Fibroblast of peridontal ligament (primary cell): ENCODE results near the gene CD2.

ENCODE experiments used
- DNase-seq: peaks from one replicate; pipeline ENCODE4 v3.0.0-alpha.2; 2010; ENCODE audit errors: extremely low read depth

CD2 gene

DNA sequence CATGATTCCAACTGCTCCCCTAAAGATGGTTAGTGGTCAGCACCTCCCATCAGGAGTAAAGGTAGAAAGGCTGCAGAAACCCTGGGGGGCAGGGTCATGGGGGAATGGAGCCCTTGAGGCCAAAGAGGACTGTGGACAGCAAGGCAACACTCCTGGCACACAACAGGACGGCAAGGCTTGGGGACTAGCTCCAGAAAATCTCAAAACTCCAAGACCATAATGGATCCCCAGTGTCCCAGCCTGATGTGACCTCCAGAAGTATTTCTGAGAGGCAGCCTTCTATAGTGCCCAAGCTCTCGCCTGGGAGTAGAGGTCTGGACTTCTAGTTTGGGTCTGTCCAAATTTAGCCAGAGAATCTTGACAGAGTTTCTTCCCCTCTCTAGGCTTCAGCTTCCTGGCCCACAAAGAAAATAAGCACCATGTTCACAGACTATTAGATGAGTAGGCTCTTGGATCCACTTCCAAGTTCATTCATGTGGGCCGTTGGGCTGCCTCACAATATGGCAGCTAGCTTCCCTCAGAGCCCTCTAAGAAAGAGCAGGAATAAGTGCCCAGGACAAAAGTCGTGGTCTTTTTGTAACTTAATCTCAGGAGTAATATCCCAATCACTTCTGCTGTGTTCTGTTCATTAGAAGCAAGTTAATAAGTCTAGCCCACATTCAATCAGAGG is 6.9 kb downstream of the CD2 start:
- DNase-seq, result no peak

DNA sequence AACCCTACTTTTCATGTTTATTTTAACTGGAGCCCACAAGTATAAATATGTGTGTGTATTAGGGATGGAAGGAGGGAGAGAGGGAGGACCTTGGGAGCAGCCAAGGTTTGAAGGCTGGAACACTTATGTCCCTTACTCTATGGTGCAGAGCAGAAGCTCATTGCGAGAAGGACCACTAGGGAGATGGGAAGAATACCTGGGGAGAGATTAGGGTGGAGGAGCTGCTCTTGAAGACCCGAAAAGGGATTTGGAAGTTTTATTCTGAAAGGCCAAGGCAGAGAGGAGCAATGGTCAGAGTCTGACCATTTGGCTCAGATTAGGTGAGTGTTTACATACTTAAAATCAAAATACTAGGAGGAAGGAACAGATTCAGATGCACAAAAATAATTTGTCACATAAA is 8.1 kb downstream of the CD2 start:
- DNase-seq, result no peak

GRCh38 chr1:116762781-116763115 is 8.5 kb downstream of the CD2 start:
- no peak for DNase-seq

DNA sequence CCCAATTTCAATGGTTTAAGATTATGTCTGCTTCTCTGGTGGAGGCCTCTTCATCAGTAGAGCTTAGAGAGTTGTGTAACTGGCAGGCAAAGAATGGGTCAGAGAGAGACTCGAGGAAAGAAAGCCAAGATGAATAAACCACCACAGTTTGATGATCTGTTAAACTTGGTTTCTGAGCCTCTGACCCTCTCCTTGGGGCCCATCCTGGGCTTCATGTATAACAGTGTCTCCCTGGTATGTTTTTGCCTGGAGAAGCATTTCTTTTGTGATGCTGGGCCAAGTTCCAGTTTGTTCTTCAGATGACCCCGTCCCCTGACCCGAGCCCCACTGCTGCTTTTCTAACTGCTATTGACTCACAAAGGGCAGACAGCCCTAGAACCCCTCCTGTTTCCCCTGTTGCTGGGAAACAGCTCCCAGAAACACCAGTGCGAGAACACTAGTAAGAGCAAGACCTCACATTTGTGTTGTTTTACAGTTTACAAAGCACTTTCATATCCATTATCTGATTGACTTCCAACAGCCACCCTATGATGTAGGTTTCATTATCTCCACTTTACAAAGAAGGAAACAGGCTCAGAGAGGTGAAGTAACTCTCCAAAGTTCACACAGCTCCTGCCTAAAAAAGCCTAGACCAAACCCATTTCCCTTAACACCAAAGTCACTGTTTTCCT is 9.0 kb downstream of the CD2 start:
- DNase-seq, result no peak

DNA sequence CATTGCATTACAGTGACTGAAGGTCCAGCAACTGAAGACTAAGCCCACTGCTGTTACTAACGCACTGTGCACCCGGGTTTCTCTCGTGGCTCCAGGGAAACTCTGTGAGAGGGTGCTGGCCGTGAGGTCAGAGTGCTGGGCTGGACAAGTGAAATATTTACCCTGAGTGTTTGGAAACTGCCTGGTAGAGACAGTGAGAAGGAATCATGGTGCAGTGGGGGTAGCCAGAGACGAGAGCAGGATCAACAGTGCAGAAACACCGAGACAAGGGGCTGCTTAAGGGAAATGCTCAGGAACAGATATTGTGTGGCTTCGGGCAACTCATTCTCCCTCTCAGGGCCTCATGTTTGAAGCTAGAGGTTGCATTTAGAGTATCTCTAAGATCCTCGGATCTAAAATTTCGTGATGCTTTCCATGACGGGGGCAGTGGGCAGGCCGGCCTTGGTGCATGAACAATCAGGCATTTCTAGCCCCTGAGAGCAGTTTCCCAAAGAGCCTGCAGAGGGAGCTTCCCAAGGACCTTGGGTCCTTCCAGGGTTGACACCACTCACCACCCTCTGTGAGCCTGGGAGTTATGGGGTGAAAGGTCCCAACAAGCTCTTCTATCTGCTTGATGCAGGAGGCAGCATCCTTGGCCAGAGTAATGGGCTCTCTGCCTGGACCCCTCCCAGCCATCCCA is 9.7 kb downstream of the CD2 start:
- DNase-seq, result no peak

DNA sequence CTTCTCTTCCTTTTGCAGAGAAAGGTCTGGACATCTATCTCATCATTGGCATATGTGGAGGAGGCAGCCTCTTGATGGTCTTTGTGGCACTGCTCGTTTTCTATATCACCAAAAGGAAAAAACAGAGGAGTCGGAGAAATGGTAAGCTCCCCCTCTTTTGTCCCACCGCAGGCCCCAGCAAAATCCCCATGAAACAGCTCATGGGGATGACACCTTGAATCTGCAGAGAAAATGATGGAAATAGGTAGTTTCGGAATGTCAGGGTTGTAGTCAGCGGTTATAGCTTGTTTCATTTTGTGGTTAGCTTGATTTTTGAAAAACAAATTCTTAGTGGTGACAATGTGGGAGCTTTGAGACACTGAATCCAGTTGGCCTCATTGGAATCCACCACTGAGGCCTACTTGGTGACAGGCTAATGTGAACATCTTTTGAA is 10.3 kb downstream of the CD2 start:
- no peak for DNase-seq

- DNase-seq, result no peak
Observed at GRCh38 chr1:116764906-116765862, 11.0 kb downstream of the CD2 start.

- DNase-seq, result no peak
Observed at GRCh38 chr1:116765962-116766361, 11.7 kb downstream of the CD2 start.

- no peak for DNase-seq
Observed at GRCh38 chr1:116766616-116767469, 12.6 kb downstream of the CD2 start.

DNA sequence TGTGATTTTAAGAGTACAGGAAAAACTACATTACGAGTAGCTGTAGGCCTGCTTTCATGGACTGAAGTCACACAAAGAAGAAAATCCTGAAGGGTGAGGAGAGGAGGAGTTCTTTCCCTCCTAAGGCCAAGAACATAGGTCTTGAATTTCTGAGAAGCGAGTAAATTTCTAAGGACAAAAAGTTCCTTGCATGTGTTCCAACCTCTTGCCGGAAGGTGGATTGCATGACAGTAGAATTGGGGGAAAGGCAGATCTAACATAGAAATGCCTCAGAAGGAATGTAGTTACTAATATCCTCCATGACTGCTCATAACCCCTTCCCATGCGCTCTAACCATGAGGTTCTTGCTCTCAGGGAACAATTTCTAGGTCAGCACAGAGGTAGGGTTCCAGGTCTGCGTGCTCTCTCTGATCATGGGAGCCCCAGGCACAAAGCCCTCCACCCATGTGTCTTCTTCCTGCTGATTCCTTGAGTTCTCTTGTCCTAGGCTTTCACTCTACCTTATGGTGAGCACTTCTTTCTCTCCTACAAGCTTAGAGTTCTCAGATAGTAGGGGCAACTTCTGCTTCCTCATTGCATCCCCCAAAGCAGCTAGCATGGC is 13.7 kb downstream of the CD2 start:
- DNase-seq, result no peak

- DNase-seq, result no peak
Observed at GRCh38 chr1:116768416-116769103, 14.3 kb downstream of the CD2 start.

GRCh38 chr1:116769104-116769452 is 14.8 kb downstream of the CD2 start:
- DNase-seq, result no peak

GRCh38 chr1:116769561-116769977 is 15.3 kb downstream of the CD2 start:
- DNase-seq, result no peak

DNA sequence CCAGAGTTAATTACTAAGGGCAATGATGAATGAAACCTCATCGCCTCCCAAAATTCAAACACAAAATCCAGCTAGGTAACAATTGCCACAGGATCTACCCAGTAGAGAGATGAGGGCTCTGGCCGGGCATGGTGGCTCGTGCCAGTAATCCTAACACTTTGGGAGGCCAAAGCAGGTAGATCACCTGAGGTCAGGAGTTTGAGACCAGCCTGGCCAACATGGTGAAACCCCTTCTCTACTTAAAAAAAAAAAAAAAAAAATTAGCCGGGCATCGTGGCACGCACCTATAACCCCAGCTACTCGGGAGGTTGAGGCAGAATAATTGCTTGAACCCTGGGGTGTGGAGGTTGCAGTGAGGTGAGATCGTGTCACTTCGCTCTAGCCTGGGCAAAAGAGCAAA is 15.8 kb downstream of the CD2 start:
- no peak for DNase-seq

- DNase-seq, result no peak
Observed at GRCh38 chr1:116770625-116771024, 16.4 kb downstream of the CD2 start.

- DNase-seq, result no peak
Observed at GRCh38 chr1:116771997-116772647, 17.9 kb downstream of the CD2 start.

- no peak for DNase-seq
Observed at GRCh38 chr1:116772648-116773045, 18.4 kb downstream of the CD2 start.

GRCh38 chr1:116775116-116775752 is 21.0 kb downstream of the CD2 start:
- no peak for DNase-seq
